ENCODE results near the gene DPEP2NB. TPM values are rescaled to one million over a fixed set of nuclear protein-coding genes. Genes with fewer than 3 reads are reported as not detected.
"Not testable (repeated sequence)": the region's sequence is repeated elsewhere in the genome, so short reads cannot be mapped to it uniquely, and the experiment has no call there.

DPEP2NB gene
- total RNA-seq, 2 donors from 2014 or later = not detected

DNA sequence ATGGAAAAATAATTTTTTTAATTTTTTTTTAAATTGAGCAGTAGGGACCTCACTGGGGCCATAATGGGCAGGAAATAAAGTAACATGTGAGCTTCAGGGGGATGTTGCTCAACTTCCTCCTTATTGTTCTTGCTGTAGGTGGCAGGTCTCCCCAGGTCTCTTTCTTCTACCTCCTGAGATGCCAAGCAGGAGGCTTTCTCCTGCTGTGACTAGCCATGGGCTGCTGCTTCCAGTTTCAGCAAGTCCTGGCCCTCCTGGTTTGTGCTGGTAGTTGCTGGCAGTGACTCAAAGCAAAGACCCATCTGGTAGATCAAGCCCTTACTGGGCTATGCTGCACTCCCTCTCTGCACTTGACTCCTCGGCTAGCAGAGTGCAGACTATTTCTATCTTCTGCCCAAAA lies 2.3 kb downstream of the DPEP2NB start:
- no peak overlapping the region for H3K27ac ChIP-seq
- DNase-seq (ENCODE audit: low spot score) = no peak
- TF ChIP-seq, protein P1, sequence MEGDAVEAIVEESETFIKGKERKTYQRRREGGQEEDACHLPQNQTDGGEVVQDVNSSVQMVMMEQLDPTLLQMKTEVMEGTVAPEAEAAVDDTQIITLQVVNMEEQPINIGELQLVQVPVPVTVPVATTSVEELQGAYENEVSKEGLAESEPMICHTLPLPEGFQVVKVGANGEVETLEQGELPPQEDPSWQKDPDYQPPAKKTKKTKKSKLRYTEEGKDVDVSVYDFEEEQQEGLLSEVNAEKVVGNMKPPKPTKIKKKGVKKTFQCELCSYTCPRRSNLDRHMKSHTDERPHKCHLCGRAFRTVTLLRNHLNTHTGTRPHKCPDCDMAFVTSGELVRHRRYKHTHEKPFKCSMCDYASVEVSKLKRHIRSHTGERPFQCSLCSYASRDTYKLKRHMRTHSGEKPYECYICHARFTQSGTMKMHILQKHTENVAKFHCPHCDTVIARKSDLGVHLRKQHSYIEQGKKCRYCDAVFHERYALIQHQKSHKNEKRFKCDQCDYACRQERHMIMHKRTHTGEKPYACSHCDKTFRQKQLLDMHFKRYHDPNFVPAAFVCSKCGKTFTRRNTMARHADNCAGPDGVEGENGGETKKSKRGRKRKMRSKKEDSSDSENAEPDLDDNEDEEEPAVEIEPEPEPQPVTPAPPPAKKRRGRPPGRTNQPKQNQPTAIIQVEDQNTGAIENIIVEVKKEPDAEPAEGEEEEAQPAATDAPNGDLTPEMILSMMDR (IDR thresholded peaks at IDR 0.05) = no peak

DNA sequence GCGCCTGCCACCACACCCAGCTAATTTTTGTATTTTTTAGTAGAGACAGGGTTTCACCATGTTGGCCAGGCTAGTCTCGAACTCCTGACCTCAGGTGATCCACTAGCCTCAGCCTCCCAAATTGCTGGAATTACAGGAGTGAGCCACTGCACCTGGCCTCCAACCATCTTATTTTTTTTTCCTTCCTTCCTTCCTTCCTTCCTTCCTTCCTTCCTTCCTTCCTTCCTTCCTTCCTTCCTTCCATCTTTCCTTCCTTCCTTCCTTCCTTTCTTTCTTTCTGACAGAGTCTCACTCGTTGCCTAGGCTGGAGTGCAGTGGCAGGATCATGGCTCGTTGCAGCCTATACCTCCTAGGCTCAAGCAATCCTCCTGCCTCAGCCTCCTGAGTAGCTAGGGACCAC lies 5.8 kb downstream of the DPEP2NB start:
- H3K4me1 ChIP-seq (ENCODE audit: control insufficient read depth in 1 of 2, low read depth in 2 of 2); H3K27me3 ChIP-seq (replicated peaks; ENCODE audit: insufficient read depth); H3K4me3 ChIP-seq; H3K36me3 ChIP-seq; DNase-seq (ENCODE audit: low spot score); ATAC-seq (ENCODE audit: insufficient number of reproducible peaks, low FRiP score, low read depth); H3K27ac ChIP-seq; H3K9me3 ChIP-seq: not testable (repeated sequence)

More for the DNA sequence above, 2.3 kb downstream of the DPEP2NB start:
- H3K4me3 ChIP-seq = no peak overlapping the region
- H3K36me3 ChIP-seq = no peaks in the 10 kb centered on the region
- no peaks in the 10 kb centered on the region for H3K27me3 ChIP-seq (replicated peaks; ENCODE audit: insufficient read depth)
- no peak for ATAC-seq (ENCODE audit: insufficient number of reproducible peaks, low FRiP score, low read depth)
- H3K9me3 ChIP-seq = no peaks in the 10 kb centered on the region
- H3K4me1 ChIP-seq (ENCODE audit: control insufficient read depth in 1 of 2, low read depth in 2 of 2) = no peaks in the 10 kb centered on the region

DNA sequence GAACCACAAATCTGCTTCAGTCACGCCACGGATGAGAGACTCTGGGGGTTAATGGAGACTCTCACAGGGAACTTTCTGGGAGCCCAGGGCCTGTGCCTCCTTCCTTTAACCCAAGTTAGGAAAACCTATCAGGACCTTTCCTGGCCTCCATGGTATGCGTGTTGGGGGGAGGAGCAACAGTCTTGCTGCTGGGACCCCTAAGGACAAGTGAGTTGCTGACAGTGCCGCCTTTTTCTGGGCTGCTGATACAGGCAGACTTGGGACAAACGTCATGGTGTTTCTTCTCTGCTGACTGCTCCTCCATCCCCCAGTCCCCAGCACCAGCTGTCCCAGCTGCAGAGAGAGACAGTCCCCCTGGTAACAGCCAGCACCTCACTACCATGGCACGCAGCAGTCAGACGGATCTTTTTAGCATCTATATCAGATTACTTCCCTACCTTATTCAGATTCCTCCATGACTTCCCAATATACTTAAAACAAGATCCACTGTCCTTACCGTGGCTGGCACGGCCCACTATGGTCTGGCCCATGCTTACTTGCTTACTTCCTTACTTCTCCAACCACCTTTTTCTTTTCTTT lies 6.5 kb downstream of the DPEP2NB start:
- no peak overlapping the region for H3K27ac ChIP-seq
- DNase-seq (ENCODE audit: low spot score) (no peak), ATAC-seq (ENCODE audit: insufficient number of reproducible peaks, low FRiP score, low read depth) (no peak)
- H3K27me3 ChIP-seq (replicated peaks; ENCODE audit: insufficient read depth) = no peaks in the 10 kb centered on the region
- H3K9me3 ChIP-seq = no peaks in the 10 kb centered on the region
- H3K4me1 ChIP-seq (ENCODE audit: control insufficient read depth in 1 of 2, low read depth in 2 of 2) = no peaks in the 10 kb centered on the region
- TF ChIP-seq, protein P1 (IDR thresholded peaks at IDR 0.05) = no peak
- H3K4me3 ChIP-seq = no peak overlapping the region
- H3K36me3 ChIP-seq = no peaks in the 10 kb centered on the region

DNA sequence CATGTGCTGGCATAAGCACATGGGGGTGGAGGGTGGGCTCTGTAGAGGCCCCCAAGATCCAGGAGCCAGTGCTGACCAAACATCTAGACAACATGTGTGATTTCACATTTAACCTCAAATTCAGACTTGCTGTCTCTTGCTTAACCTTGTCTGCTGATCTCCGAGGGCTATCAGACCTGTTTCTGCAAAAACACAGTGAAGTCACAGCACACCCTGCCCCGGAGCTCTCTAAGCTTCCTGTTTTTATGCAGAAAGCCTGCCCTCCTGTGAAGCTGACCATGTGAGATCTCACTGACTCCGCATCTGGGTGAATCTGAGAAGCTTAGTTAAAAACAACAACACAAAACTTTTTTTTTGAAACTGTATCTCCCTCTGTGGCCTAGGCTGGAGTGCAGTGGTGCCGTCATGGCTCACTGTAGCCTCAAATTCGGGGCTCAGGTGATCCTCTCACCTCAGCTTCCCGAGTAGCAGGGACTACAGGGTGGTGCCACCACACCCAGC lies 9.9 kb downstream of the DPEP2NB start:
- H3K36me3 ChIP-seq = no peaks in the 10 kb centered on the region
- peak overlapping the region in 1 of 2 donors; percentile 49 for H3K27ac ChIP-seq
- H3K27me3 ChIP-seq (replicated peaks; ENCODE audit: insufficient read depth) = no peaks in the 10 kb centered on the region
- ATAC-seq (ENCODE audit: insufficient number of reproducible peaks, low FRiP score, low read depth) (no peak), DNase-seq (ENCODE audit: low spot score) (no peak)
- no peak overlapping the region for H3K4me3 ChIP-seq
- no peaks in the 10 kb centered on the region for H3K4me1 ChIP-seq (ENCODE audit: control insufficient read depth in 1 of 2, low read depth in 2 of 2)
- TF ChIP-seq, protein P1 (IDR thresholded peaks at IDR 0.05) = no peak
- no peaks in the 10 kb centered on the region for H3K9me3 ChIP-seq

DNA sequence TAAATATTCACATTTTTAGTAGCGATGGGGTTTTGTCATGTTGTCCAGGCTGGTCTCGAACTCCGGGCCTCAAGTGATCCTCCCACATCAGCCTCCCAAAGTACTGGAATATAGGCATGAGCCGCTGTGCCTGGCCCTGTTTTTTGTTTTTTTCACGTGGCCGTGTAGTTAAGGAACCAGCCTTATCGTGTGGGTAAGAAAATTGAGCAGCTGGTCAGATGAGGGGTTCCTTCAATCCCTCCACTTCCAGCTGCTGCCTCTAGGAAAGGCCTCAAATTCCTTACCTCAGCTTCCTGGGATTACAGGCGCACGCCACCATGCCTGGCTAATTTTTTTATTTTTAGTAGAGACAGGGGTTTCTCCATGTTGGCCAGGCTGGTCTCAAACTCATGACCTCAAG lies 10.5 kb downstream of the DPEP2NB start:
- ATAC-seq (ENCODE audit: insufficient number of reproducible peaks, low FRiP score, low read depth) (no peak), DNase-seq (ENCODE audit: low spot score) (no peak)
- H3K9me3 ChIP-seq = no peaks in the 10 kb centered on the region
- no peaks in the 10 kb centered on the region for H3K27me3 ChIP-seq (replicated peaks; ENCODE audit: insufficient read depth)
- TF ChIP-seq, protein P1 (IDR thresholded peaks at IDR 0.05) = no peak
- H3K4me1 ChIP-seq (ENCODE audit: control insufficient read depth in 1 of 2, low read depth in 2 of 2) = no peaks in the 10 kb centered on the region
- no peaks in the 10 kb centered on the region for H3K36me3 ChIP-seq
- H3K4me3 ChIP-seq = no peak overlapping the region
- peak overlapping the region in 1 of 2 donors; percentile 49 for H3K27ac ChIP-seq

DNA sequence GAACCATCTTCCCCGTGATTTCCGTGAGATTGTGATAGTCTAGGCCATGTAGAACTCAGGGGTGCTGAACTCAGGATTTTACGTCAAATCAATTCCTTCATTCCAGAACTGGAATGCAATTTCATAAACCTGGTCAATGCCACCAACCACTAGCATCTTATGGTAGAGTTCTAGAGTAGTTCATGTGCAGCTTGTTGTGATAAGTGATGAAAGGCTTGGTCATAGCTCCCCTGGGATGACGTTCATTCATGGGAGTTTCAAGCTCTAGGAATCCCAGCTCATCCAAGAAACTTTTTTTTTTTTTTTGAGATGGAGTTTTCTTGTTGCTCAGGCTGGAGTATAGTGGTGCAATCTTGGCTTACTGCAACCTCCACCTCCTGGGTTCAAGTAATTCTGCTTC lies 12.7 kb downstream of the DPEP2NB start:
- Histone ChIP-seq H3K27me3 (replicated peaks; ENCODE audit: insufficient read depth) (no peaks in the 10 kb centered on the region), H3K4me1 (ENCODE audit: control insufficient read depth in 1 of 2, low read depth in 2 of 2) (no peaks in the 10 kb centered on the region), H3K27ac (no peak overlapping the region), H3K4me3 (no peak overlapping the region), H3K36me3 (no peaks in the 10 kb centered on the region), H3K9me3 (no peaks in the 10 kb centered on the region)
- DNase-seq (ENCODE audit: low spot score) = no peak
- no peak for ATAC-seq (ENCODE audit: insufficient number of reproducible peaks, low FRiP score, low read depth)
- TF ChIP-seq, protein P1 (IDR thresholded peaks at IDR 0.05) = no peak
